IMR-90 (cell line): ENCODE measurements around the gene FDX1. TPM values are rescaled to one million over a fixed set of nuclear protein-coding genes. Genes with fewer than 3 reads are reported as not detected.

Experiments
- ATAC-seq: fragments of 200-7000 bp; cut with Tn5 transposase; 2 replicates; pipeline ENCODE4 v1.9.1; 2020; ENCODE audit warnings: low read depth, mild to moderate bottlenecking, moderate library complexity
- BruUV-seq: library from RNA; stranded (reverse); fragments of 400-500 nt; replicated peaks from 2 replicates; lab custom pipeline; 2021; lab: Mats Ljungman, UMichigan
- CTCF ChIA-PET: fragments of 300-600 bp; formaldehyde crosslinking; extraction: SDS; loops from one replicate; lab custom pipeline; 2021; ENCODE audit warnings: antibody characterized with exemption; lab: Yijun Ruan, JAX
- POLR2A ChIA-PET: fragments of 300-600 bp; sonication (Branson Sonifier 250); formaldehyde crosslinking; loops from one replicate; lab custom pipeline; 2022; ENCODE audit warnings: antibody characterized with exemption; ENCODE audit not compliant: unreplicated experiment; lab: Charles Lee
- DNase-seq: peaks from one replicate; pipeline ENCODE4 v3.0.0; 2013
- H2AFZ ChIP-seq: replicated peaks from 2 replicates; pipeline ENCODE3; 2013; ENCODE audit warnings: low read length, mild to moderate bottlenecking; ENCODE audit not compliant: poor library complexity
- H2AK5ac ChIP-seq: 2 replicates; pipeline ENCODE4 v1.6.1; 2013; ENCODE audit warnings: low read depth, low read length, inconsistent platforms
- H2AK9ac ChIP-seq: replicated peaks from 2 replicates; pipeline ENCODE3; 2013; ENCODE audit warnings: mild to moderate bottlenecking, low read depth, low read length, moderate library complexity; ENCODE audit not compliant: poor library complexity
- H2BK120ac ChIP-seq: 2 replicates; pipeline ENCODE4 v1.6.1; 2013; ENCODE audit warnings: low read depth, low read length, inconsistent platforms
- H2BK15ac ChIP-seq: 3 replicates; pipeline ENCODE4 v1.6.1; 2013; ENCODE audit warnings: low read depth, low read length, inconsistent platforms
- H2BK20ac ChIP-seq: 2 replicates; pipeline ENCODE4 v1.6.1; 2013; ENCODE audit warnings: low read depth, mild to moderate bottlenecking, inconsistent platforms, low read length, moderate library complexity
- H2BK5ac ChIP-seq: 2 replicates; pipeline ENCODE4 v1.6.1; 2013; ENCODE audit warnings: mild to moderate bottlenecking, low read depth, low read length, inconsistent platforms; ENCODE audit not compliant: poor library complexity, severe bottlenecking
- H3K14ac ChIP-seq: replicated peaks from 2 replicates; pipeline ENCODE4 v1.6.1; 2013; ENCODE audit warnings: low read depth, low read length, inconsistent platforms
- H3K18ac ChIP-seq: 2 replicates; pipeline ENCODE4 v1.6.1; 2013; ENCODE audit warnings: low read depth, low read length, control low read depth
- H3K23ac ChIP-seq: 2 replicates; pipeline ENCODE4 v1.6.1; 2013; ENCODE audit warnings: low read depth, low read length, inconsistent platforms
- H3K27ac ChIP-seq: 2 replicates; pipeline ENCODE4 v1.5.1; 2013; ENCODE audit warnings: mild to moderate bottlenecking, control low read depth, low read length; ENCODE audit not compliant: insufficient read depth
- H3K27me3 ChIP-seq: 2 replicates; pipeline ENCODE4 v1.6.1; 2013; ENCODE audit warnings: low read length; ENCODE audit not compliant: control insufficient read depth, insufficient read depth
- H3K36me3 ChIP-seq: 2 replicates; pipeline ENCODE4 v1.6.1; 2013; ENCODE audit warnings: low read length, mixed read lengths; ENCODE audit not compliant: control insufficient read depth, insufficient read depth
- H3K4ac ChIP-seq: 2 replicates; pipeline ENCODE4 v1.6.1; 2013; ENCODE audit warnings: low read depth, low read length, inconsistent platforms
- H3K4me1 ChIP-seq: 2 replicates; pipeline ENCODE4 v1.6.1; 2013; ENCODE audit warnings: low read length, mixed read lengths; ENCODE audit not compliant: control insufficient read depth, insufficient read depth
- H3K4me2 ChIP-seq: 2 replicates; pipeline ENCODE4 v1.6.1; 2013; ENCODE audit warnings: low read depth, mild to moderate bottlenecking, control low read depth, low read length, moderate library complexity
- H3K4me3 ChIP-seq: 2 replicates; pipeline ENCODE4 v1.5.1; 2013; ENCODE audit warnings: low read depth, mild to moderate bottlenecking, control low read depth, low read length, moderate library complexity; ENCODE audit not compliant: insufficient read depth
- H3K56ac ChIP-seq: 2 replicates; pipeline ENCODE4 v1.6.1; 2013; ENCODE audit warnings: low read length, inconsistent platforms; ENCODE audit not compliant: insufficient read depth; ENCODE audit errors: extremely low read depth
- H3K79me1 ChIP-seq, 2 experiments: 2 replicates each; pipeline ENCODE4 v1.6.1; 2013; ENCODE audit warnings: low read length in 2 of 2, inconsistent platforms in 1 of 2, low read depth in 1 of 2
- H3K9ac ChIP-seq: 2 replicates; pipeline ENCODE4 v1.6.1; 2013; ENCODE audit warnings: low read depth, low read length, control low read depth
- H3K9me1 ChIP-seq: 2 replicates; pipeline ENCODE4 v1.6.1; 2013; ENCODE audit warnings: low read length, inconsistent platforms; ENCODE audit not compliant: insufficient read depth
- H3K9me3 ChIP-seq: 2 replicates; pipeline ENCODE4 v1.6.1; 2013; ENCODE audit warnings: low read length; ENCODE audit not compliant: control insufficient read depth, insufficient read depth
- H4K20me1 ChIP-seq: 2 replicates; pipeline ENCODE4 v1.6.1; 2013; ENCODE audit warnings: low read length, inconsistent platforms; ENCODE audit not compliant: insufficient read depth
- H4K5ac ChIP-seq: 2 replicates; pipeline ENCODE4 v1.6.1; 2013; ENCODE audit warnings: mild to moderate bottlenecking, low read depth, low read length, control low read depth
- H4K8ac ChIP-seq, 2 experiments: 2 replicates each; pipeline ENCODE4 v1.6.1; 2013; ENCODE audit warnings: low read depth in 2 of 2, low read length in 2 of 2, control low read depth in 1 of 2, inconsistent platforms in 1 of 2
- H4K91ac ChIP-seq: 2 replicates; pipeline ENCODE4 v1.6.1; 2013; ENCODE audit warnings: low read depth, low read length, inconsistent platforms; ENCODE audit not compliant: insufficient read depth
- BHLHE40 ChIP-seq: fragments of 150-350 bp; IDR thresholded peaks from 2 replicates; pipeline ENCODE4 v1.6.1; 2016; ENCODE audit warnings: mild to moderate bottlenecking, low read depth, low read length
- CEBPB ChIP-seq: IDR thresholded peaks from 2 replicates; pipeline ENCODE4 v1.6.1; 2012; ENCODE audit warnings: low read depth, low read length, improper control_type of control experiment
- CHD1 ChIP-seq: IDR thresholded peaks from 2 replicates; pipeline ENCODE4 v1.6.1; 2012; ENCODE audit warnings: low read depth, low read length, improper control_type of control experiment
- FOS ChIP-seq: fragments of 150-350 bp; IDR thresholded peaks from 2 replicates; pipeline ENCODE4 v1.6.1; 2016; ENCODE audit warnings: low read depth, low read length
- MAFK ChIP-seq: IDR thresholded peaks from 2 replicates; pipeline ENCODE4 v1.6.1; 2012; ENCODE audit warnings: low read depth, low read length, improper control_type of control experiment
- MAZ ChIP-seq: IDR thresholded peaks from 2 replicates; pipeline ENCODE4 v1.6.1; 2012; ENCODE audit warnings: low read depth, mild to moderate bottlenecking, low read length, improper control_type of control experiment, moderate library complexity, borderline replicate concordance
- MXI1 ChIP-seq: IDR thresholded peaks from 2 replicates; pipeline ENCODE4 v1.6.1; 2012; ENCODE audit warnings: low read depth, mild to moderate bottlenecking, low read length, moderate library complexity, borderline replicate concordance
- NFE2L2 ChIP-seq: fragments of 150-350 bp; IDR thresholded peaks from 2 replicates; pipeline ENCODE4 v1.6.1; 2016; ENCODE audit warnings: low read depth, mild to moderate bottlenecking, low read length
- RAD21 ChIP-seq: IDR thresholded peaks from 2 replicates; pipeline ENCODE4 v1.6.1; 2012; ENCODE audit warnings: low read length, improper control_type of control experiment
- RCOR1 ChIP-seq: IDR thresholded peaks from 2 replicates; pipeline ENCODE4 v1.6.1; 2012; ENCODE audit warnings: mild to moderate bottlenecking, low read length, improper control_type of control experiment; ENCODE audit not compliant: insufficient replicate concordance
- RFX5 ChIP-seq: IDR thresholded peaks from 2 replicates; pipeline ENCODE4 v1.8.0; 2012; ENCODE audit warnings: low read depth, mild to moderate bottlenecking, low read length, moderate library complexity
- SMC3 ChIP-seq: fragments of 150-350 bp; IDR thresholded peaks from 2 replicates; pipeline ENCODE4 v1.6.1; 2016; ENCODE audit warnings: low read depth, mild to moderate bottlenecking, antibody characterized with exemption, low read length, moderate library complexity
- WGBS, 2 experiments: methylation state at CpG; one replicate each; pipeline versions ENCODE4 v1.1.5 to v1.1.7; 2013; ENCODE audit warnings: missing lambda C conversion rate in 2 of 2; ENCODE audit not compliant: insufficient read length in 1 of 2; ENCODE audit errors: extremely low coverage in 2 of 2; 5-methylcytosine and 5-hydroxymethylcytosine counted together
- dilution Hi-C: fragments of 300-500 bp; cut with HindIII; formaldehyde crosslinking; loops from one replicate; pipeline ENCODE4 v1.14.3; 2018; ENCODE audit warnings: low sequenced_read_pairs; ENCODE audit not compliant: unreplicated experiment
- in situ Hi-C: fragments of 300-500 bp; cut with MboI; formaldehyde crosslinking; loops from 3 replicates; pipeline ENCODE4 v1.14.3; 2019; ENCODE audit warnings: low sequenced_read_pairs, inconsistent platforms, mixed read lengths
- intact Hi-C: fragments of 100-400 bp; cut with micrococcal nuclease; formaldehyde crosslinking; loops from 2 replicates; pipeline ENCODE4 v1.10.0; 2022
- polyA plus RNA-seq, 3 experiments: library from polyadenylated mRNA; depleted of rRNA; stranded (reverse); fragments of >200 nt; gene quantifications; 2 replicates each; pipeline ENCODE4 v1.2.3, GENCODE V29; 2012; ENCODE audit warnings: low replicate concordance in 1 of 3
- total RNA-seq: library from RNA; depleted of rRNA; stranded (reverse); fragments of >200 nt; gene quantifications from 2 replicates; pipeline ENCODE4 v1.2.3, GENCODE V29; 2012

Gene FDX1
- total and polyA plus RNA-seq, 2 of the 4 experiments (the other 2 are of a cell fraction) = 4.3 to 5.1 TPM

DNA sequence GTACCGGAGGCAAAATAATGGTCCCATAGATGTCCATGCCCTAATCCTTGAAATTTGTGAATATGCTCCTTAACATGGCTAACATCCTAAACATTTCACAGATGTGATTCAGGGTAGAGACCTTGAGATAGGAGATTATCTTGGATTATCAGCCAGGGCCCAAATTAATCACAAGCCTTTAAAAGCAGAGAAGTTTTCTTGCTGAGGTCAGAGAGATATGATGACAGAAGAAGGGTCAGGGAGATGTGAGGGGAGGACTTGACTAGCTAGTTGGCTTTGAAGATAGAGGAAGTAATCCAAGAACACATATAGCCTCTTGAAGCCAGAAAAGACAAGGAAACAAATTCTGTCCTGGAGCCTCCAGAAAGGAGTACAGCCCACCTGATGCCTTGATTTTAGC lies 19.1 kb upstream of the FDX1 start:
- BruUV-seq = no TSS peak
- H3K56ac ChIP-seq = no peak overlapping the region
- H3K9me1 ChIP-seq = no peaks in the 10 kb centered on the region
- H3K27ac ChIP-seq = no peak overlapping the region
- H4K20me1 ChIP-seq = no peaks in the 10 kb centered on the region
- no peak overlapping the region for H2BK5ac ChIP-seq
- no peak for DNase-seq
- no peaks in the 10 kb centered on the region for H3K4me1 ChIP-seq
- in situ Hi-C loops = no loop called here
- no peak overlapping the region for H4K8ac ChIP-seq
- H3K9me3 ChIP-seq = no peaks in the 10 kb centered on the region
- no peak overlapping the region for H4K5ac ChIP-seq
- no peak overlapping the region for H2BK15ac ChIP-seq
- no peak for ATAC-seq
- no peak overlapping the region for H3K14ac ChIP-seq
- H3K9ac ChIP-seq = no peak overlapping the region
- H3K4me3 ChIP-seq = no peak overlapping the region
- no peaks in the 10 kb centered on the region for H3K36me3 ChIP-seq
- no peak overlapping the region for H3K18ac ChIP-seq
- H3K79me1 ChIP-seq = no peaks in the 10 kb centered on the region
- no peak overlapping the region for H3K23ac ChIP-seq
- no peaks in the 10 kb centered on the region for H3K27me3 ChIP-seq
- no peak overlapping the region for H2BK120ac ChIP-seq
- H4K91ac ChIP-seq = no peak overlapping the region
- no peak overlapping the region for H2AFZ ChIP-seq
- ChIA-PET CTCF (no interaction called here), POLR2A (no interaction called here)
- H2BK20ac ChIP-seq = no peak overlapping the region
- intact Hi-C loops = no loop called here
- TF ChIP-seq MXI1 (no peak), FOS (no peak), MAFK (no peak), CEBPB (no peak), RCOR1 (no peak), MAZ (no peak), RAD21 (no peak), BHLHE40 (no peak), SMC3 (no peak), RFX5 (no peak), NFE2L2 (no peak), CHD1 (no peak)
- H3K4me2 ChIP-seq = no peak overlapping the region
- no peak overlapping the region for H2AK9ac ChIP-seq
- H2AK5ac ChIP-seq = no peak overlapping the region
- WGBS, 2 experiments = no CpG with 5 or more reads among the region's 1 CpG
- dilution Hi-C loops = no loop called here
- H3K4ac ChIP-seq = no peak overlapping the region
